GM12864 (cell line): ENCODE data around the gene RAET1G.
"Not testable (repeated sequence)": the region's sequence is repeated elsewhere in the genome, so short reads cannot be mapped to it uniquely, and the experiment has no call there.

Experiments
- DNase-seq: peaks from one replicate; pipeline ENCODE4 v3.0.0-alpha.2; 2011; ENCODE audit warnings: low read depth
- H3K4me3 ChIP-seq: 2 replicates; pipeline ENCODE4 v1.5.1; 2011; ENCODE audit warnings: mild to moderate bottlenecking, low read depth, low read length, control low read depth
- TF ChIP-seq, protein P1 (sequence below): IDR thresholded peaks from 2 replicates; pipeline ENCODE4 v1.5.1; 2011; ENCODE audit warnings: low read depth, mild to moderate bottlenecking, moderate library complexity, low read length, control low read depth, inconsistent platforms; ENCODE audit errors: missing control alignments

RAET1G gene

DNA sequence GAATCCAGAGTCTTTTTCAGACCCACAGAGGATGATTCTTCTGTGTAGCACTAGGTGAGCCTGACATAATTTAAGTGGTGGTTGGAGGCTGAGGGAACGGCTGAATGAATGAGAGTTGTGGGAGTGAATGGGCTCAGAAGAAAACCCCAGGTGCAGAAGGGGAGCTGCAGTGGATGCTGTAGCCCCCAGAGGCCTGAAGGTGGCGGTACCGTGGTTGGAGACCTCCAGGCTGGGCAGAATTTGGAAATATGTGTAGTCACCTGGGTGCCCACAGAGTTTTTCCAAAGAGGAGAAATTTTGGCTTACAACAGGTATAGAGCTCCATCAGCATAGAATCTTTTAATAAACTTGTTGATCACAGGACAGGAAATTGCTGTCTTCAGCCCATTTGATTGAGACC is 6.5 kb upstream of the RAET1G start:
- no peak for DNase-seq
- TF ChIP-seq, protein P1, sequence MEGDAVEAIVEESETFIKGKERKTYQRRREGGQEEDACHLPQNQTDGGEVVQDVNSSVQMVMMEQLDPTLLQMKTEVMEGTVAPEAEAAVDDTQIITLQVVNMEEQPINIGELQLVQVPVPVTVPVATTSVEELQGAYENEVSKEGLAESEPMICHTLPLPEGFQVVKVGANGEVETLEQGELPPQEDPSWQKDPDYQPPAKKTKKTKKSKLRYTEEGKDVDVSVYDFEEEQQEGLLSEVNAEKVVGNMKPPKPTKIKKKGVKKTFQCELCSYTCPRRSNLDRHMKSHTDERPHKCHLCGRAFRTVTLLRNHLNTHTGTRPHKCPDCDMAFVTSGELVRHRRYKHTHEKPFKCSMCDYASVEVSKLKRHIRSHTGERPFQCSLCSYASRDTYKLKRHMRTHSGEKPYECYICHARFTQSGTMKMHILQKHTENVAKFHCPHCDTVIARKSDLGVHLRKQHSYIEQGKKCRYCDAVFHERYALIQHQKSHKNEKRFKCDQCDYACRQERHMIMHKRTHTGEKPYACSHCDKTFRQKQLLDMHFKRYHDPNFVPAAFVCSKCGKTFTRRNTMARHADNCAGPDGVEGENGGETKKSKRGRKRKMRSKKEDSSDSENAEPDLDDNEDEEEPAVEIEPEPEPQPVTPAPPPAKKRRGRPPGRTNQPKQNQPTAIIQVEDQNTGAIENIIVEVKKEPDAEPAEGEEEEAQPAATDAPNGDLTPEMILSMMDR: peak; percentile 59
- no peak overlapping the region for H3K4me3 ChIP-seq

DNA sequence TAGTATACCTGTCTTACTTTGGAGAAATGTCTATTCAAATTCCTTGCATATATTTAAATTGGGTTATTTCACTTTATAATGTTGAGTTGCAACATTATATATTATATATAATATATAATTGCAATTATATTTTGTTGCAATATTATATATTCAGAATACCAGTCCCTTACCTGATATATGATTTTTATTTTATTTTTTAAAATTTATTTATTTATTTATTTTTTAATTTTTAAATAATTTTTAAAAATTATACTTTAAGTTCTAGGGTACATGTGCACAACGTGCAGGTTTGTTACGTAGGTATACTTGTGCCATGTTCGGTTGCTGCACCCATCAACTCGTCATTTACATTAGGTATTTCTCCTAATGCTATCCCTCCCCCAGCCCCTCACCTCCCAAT is 4.1 kb upstream of the RAET1G start:
- H3K4me3 ChIP-seq, DNase-seq: not testable (repeated sequence)

DNA sequence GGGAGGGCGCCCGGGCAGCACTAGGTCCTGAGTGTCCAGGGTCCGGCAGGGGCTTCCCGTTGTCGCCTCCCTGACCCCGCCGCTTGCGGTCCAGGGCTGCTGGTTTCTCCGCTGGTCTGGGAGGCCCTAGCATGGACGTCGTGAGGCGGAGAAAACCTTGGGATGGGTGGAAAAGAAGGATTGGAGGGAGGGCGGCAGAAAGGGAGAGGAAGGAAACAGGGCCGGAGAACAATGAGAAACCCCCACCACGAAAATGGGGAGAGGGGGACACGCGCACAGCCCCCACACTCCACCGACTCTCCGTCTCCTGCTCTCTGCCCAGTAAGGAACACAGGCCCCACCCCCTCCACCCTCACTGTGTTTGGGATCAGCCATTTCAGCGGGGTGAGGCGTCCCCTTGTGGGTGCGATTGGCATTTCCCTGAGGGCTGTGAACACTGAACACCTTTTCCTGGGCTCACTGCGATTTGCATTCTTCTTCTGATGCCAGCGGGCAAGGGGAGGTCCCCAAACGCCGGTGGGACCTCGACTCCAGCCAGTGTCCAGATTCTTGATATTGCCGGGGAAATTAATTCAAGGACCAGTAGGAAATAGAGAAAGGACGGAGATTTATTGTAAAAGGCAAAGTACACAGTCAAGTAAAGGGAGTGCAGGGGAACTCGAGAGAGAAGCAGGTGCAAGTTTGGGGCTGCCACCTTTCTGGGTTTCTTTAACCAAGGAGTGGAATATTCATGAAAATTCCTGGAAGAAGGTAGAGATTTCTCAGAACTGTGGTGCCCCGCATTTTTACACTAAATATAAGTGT is 3.3 kb upstream of the RAET1G start:
- no peak for DNase-seq
- H3K4me3 ChIP-seq: no peak overlapping the region
- TF ChIP-seq, protein P1: peak; percentile 80

DNA sequence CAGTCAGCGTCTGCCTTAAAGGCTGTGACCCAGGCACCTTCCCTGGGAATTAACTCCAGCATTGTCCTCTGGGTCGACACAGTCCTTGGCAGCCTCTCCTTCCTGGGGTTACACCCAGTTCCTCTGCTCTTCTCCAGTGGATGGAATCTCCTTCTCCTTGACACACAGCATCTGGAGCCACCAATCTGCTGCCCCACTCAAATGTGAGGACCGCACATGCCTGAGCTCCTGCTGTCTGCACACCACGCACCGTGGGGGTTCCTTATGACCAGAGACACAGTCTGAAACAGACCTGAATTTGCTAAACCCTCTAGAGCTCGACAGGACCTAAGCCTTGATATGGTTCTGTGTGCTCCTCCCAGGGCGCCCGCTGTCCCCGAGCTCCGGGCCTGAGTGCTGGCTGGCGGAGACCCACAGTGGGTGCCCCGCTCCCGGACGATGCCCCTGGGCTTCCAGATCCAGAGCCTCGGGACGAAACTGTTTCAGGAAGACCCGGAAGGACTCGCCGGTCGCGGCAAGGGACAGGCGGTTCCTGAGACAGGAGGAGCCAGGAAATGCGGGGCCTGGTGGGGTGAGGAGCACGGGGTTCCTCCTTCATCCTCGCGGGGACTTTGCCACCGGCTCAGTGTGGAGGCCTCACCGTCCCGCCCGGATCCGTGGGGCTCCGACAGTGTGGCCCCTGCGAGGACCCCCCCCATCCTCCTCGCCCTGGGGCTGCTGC is 2.5 kb upstream of the RAET1G start:
- TF ChIP-seq, protein P1: no peak
- no peak overlapping the region for H3K4me3 ChIP-seq
- no peak for DNase-seq

DNA sequence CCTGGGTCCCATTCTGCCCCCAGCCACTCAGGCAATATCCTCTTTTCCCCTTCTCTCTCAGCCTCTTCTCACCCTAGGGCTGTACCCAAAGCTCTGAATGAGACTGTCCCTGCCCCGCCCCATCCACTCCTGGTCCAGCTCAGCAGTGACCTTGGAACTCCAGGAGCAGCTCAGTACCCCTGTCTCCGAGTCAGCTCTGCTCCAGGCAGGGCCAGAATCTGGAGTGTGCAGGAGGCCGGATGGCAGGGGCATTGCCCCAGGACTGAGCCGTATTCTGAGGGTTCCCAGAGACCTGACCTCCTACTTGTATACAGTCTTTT is 2.0 kb upstream of the RAET1G start:
- no peak for DNase-seq
- H3K4me3 ChIP-seq: no peak overlapping the region
- TF ChIP-seq, protein P1: no peak

DNA sequence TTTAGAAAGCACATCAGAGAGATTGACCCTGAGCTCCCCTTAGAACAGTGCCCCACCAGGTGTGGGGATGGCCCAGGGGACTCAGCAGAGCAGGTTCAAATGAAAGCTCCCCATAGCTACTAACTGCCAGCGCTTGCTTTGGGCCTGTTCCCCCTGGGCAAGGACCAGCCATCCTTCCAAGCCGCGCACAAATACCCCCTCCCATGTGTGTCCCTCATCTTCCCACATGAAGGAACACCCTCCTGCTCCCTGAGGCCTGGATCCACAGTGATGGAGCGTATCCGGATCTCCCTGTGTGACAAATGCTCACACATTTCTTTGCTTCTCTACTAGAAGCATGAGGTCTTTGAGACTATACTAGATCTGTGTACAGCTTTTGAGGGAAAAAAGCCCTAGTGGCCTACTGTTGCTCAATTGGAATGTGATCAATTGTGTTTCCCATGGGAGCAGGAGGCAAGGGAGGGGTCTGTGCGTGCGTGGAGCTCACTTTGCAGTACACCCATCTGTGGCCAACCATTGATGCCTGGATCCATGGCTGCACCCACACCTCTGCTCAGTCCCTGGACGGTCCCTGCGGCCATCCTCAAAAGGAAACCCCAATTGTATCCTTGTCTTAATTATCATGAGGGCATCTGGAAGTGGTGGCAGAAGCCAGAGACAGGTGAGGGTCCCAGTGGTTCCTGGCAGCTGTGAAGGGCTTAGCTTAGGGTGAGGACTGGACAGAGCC is 1.4 kb upstream of the RAET1G start:
- DNase-seq: no peak
- no peak overlapping the region for H3K4me3 ChIP-seq
- TF ChIP-seq, protein P1: no peak

DNA sequence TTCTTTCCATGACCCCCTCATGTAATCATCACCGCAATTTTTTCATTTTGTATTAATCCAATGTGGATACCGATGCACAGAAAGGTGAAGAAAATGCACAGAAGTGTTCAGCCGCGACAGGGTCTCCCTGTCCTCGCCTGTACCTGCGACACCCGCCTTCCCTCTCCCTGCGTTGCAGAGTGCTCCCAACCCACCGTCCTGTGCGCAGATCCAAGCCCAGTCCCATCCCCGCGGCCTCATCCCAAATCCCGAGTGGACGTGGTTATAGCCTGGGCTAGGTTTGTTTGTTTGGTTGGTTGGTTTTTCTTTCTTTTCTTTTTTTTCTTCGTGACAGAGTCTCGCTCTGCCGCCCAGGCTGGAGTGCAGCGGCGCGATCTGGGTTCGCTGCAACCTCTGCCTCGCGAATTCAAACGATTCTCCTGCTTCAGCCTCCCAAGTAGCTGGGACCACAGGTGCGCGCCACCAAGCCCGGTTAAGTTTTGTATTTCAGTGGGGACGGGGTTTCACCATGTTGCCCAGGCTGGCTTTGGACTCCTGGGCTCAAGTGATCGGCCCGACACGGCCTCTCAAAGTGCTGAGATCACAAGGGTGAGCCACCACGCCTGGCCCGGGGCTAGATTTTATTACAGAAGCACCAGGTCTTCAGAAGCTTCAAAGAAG is 536 bp upstream of the RAET1G start:
- no peak overlapping the region for H3K4me3 ChIP-seq
- TF ChIP-seq, protein P1: no peak

DNA sequence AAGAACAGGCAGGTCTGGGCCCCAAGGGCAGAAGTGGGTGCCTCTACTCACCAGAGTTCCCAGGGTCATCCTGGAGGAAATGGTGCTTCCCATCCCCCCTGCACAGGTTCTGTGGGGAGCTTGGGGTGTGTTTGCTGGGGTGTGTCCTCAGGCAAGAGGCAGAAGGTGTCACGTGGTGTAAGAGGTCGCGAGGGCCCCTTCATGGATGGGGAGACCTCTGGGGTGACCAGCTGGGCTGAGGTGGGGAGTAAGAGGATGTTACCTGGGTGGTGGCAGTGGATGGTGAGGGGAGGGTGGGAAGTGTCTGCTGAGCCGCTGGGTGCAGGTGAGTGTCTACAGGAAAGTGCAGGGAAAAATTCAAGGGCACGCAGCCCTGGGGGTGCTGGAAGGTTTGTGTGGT is 830 bp downstream of the RAET1G start:
- not testable (repeated sequence) for H3K4me3 ChIP-seq, DNase-seq

More for the DNA sequence above, 536 bp upstream of the RAET1G start:
- DNase-seq: no peak
